Stimulated activated CD8-positive, alpha-beta memory T cell treated with anti-CD3 and anti-CD28 coated beads, Interleukin-12 subunit alpha, Interleukin-12 subunit beta, amount 100 ng/mL, for 24 hours (primary cell): ENCODE measurements around the gene GNMT.
"Not testable (repeated sequence)": the region's sequence is repeated elsewhere in the genome, so short reads cannot be mapped to it uniquely, and the experiment has no call there.

ENCODE experiments used
- DNase-seq: peaks from one replicate; pipeline ENCODE4 v3.0.0-alpha.2; 2020; ENCODE audit errors: extremely low read depth

The GNMT gene

GRCh38 chr6:42974919-42975505 lies 14.5 kb downstream of the GNMT start:
- DNase-seq = no peak

DNA sequence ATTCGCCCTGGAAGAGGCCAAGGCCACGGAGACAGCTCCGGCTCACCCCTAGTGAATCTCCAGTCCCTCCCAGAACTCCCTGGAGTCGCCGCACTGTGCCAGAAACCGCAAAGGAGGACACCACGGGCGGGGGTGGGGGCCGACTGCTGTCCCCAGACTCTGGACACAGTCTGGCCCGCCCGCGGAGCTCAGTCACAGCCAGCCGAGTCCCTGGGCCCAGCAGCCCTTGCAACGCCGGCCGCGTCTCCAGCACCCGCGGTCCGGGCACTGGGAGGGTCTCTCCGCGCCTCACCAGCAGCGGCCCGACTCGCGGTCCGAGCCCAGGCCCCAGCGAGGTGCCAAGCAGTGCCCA lies 17.9 kb downstream of the GNMT start:
- no peak for DNase-seq

- DNase-seq = peak; percentile 82
These were observed 18.4 kb downstream of the GNMT start, which contains the start of gene PEX6 for GRCh38 chr6:42978839-42979522. Gene PEX6, minus strand, starts transcription at chr6:42979181. Its CDS starts 31 bp downstream, at chr6:42979150.

GRCh38 chr6:42979523-42980177 lies 19.1 kb downstream of the GNMT start:
- DNase-seq = no peak

DNA sequence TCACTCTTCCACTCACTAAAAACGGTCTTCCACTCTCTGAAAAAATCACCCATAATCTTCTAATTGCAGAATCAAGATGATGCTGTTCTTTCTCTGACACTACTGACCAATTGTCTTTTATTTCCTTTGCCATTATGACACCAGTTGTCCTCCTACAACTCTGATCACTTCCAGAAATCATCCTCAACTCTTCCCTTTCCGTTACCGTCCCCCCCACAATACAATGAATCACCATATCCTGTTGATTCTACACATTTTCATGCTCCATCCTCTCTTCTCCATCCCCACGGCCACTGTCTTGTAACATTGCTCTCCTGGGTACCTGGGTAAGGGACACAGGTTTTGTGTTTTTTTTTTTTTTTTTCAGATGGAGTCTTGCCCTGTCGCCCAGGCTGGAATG lies 21.3 kb downstream of the GNMT start:
- DNase-seq = no peak

DNA sequence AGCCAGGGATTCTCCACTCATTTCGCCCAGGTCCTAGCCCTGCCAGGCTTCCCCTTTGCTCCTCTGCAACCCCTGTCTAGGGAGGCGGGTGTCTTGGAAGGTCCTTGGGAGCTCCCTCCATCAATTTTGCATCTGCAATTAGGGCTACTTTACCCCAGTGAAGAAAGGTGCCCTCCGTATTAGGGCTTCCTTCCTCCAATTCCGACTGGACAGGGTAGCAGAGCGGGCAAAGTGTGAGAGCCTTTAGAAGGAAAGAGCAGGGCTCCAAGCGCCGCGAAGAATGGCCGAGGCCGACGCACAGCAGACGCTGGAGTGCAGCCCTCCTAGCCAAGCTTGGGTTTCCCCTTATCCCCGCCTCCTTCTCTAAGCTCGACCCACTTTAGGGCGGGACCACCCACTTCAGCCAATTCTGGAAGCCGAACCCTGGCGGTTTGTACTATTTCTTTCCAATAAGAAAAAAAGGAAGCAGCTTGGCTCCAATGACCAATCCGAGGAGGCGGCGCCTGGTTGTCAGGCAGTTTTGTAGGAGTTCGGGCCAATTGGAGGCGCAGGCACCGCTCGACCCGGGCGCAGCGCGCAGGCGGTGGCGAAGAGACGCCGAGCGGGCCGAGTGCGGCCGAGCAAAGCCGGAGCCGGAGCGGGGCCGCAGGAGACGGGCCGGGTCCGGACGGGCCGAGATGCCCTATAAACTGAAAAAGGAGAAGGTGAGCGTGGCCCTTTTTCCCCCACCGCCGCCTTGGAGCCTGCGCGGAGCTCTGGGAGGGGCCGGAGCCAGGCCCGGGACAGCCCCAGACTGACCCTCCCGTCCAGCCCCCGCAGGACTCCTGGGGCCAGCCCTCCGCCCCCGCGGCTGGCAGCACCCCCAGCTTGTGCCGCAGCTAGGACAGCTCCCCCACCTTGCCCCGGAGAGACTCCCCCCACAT lies 23.7 kb downstream of the GNMT start, which contains the start of gene PPP2R5D:
Gene PPP2R5D (plus strand): TSS at position 570 of the 923 bp plus-strand sequence. CDS start 108 bp downstream, at position 678.
- DNase-seq = peak; percentile 89

DNA sequence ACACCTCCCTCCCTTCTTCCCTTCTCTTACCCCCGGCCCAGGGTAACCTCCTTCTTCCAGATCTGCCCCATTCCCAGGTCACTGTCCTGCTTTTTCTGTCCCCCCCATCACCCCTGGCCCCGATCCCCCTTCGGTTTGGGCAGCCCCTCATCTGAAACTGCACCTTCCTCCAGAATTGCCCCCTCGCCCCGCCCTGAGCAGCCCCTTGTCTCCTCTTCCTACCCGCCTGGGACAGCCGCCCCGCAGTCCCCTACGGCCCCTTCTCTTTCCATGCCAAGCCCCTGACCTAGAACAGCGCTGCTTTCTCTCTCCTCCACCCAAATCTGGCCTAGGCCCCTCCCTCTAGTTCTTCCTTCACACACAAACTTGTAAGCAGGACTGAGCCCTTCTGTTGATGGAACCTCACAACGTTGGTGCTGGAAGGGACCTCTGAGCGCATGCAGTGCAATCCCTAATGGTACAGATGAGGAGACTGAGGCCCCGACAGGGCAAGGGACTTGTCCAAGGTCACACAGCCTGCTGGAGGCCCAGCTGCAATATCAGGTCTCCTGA lies 24.4 kb downstream of the GNMT start:
- no peak for DNase-seq

DNA sequence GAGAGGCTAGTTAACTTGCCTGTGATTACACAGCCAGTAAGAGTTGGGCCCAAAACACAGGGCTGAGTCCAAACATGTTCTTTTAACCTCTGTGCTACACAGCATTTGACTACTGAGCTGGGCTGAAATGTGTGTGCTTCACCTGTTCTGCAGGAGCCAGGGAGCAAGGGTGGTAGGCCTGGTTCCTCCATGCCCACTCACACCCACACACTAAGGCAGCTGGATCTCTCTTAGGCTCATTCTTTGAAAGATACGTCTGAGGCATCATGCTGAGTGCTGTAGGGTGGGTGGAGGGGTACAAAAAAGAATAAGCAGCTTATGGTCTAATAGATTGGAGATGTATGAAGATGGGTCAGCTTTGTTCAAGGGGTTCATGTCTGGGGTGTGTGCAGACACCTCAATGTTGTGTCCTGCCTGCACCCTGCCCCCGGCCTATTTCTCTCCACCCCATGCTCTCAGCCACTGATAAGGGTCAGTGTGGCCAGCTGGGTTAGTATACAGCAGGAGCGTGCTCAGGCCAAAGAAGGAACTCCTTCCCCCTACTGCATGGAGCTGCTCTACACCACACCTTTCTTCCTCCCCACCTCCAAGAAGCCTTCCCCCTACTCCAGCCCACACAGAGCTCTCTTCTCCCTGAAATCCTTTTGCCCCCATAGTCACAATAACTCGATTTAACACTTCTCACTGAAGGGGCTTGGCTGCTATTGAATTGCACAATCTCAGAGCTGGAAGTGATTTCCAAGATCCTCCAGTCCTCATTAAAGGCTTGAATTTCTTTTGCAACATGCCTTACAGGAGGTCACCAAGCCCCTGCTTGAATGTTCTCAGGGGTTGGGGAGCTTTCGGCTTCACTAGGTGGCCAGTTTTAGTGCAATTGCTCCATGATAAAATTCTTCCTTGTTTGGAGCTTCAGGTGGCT lies 27.2 kb downstream of the GNMT start:
- DNase-seq = no peak

- DNase-seq = no peak
These were observed 28.0 kb downstream of the GNMT start for GRCh38 chr6:42988486-42989020.

DNA sequence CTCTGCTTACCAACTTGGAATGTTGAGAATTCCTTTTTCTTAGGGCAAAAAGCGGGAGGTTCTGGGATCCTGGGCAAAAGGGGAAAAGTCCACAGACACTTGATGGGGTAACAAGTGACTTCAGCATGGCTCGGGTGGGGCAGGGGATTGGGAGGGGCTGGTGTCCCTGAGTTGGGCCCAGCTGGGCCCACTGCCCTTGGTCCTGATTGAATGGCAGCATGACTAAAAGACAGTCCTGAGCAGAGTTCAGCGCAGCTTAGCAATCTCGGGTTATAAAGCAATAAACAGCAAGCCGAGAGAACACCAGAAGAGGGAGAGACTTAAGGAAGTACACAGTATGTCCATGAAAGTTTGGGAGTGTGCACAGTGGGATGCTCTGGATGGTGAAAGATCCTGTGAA lies 29.4 kb downstream of the GNMT start:
- no peak for DNase-seq

DNA sequence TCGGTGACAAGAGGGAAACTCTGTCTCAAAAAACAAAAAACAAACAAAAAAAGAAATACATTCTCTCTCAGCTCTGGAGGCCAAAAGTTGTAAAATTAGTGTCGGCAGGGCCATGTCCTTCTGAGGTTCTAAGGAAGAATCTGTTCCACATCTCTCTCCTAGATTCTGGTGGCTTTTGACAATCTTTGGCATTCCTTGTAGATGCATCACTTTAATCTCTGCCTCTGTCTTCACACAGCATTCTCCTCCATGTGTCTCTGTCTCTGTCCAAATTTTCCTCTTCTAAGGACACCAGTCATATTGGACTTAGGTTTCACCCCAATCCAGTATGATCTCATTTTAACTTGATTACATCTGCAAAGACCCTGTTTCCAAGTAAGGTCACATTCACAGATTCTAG lies 32.9 kb downstream of the GNMT start:
- no peak for DNase-seq

GRCh38 chr6:42996513-42996912 lies 36.0 kb downstream of the GNMT start:
- DNase-seq = no peak

DNA sequence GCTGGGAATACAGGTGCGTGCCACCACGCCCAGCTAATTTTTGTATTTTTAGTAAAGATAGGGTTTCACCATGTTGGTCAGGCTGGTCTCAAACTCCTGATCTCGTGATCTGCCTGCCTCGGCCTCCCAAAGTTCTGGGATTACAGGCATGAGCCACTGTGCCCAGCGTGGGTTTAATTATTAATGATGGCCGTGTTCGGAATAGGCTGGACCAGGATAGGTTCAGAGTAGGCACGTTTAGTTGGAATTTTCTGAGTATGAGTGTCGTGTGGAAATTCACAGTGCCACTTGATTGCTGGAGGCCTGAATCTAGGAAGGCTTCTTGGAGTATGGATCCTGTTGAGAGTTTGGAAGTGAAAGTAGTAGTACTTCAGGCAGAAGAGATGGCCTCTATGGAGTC lies 37.7 kb downstream of the GNMT start:
- not testable (repeated sequence) for DNase-seq

DNA sequence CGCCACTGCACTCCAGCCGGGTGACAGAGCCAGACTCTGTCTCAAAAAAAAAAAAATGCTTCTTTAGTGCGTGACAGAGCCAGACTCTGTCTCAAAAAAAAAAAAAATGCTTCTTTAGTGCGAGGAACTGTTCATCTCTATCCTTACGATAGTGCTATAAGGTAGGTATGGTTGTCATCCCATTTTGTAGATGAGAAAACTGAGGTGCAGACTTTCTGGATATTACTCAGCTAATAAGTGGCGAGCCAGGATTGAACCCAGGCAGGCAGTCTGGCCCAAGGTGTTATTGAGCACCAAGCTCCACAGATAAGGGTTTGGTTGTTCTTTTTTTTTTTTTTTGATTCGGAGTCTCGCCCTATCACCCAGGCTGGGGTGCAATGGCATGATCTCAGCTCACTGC lies 41.3 kb downstream of the GNMT start:
- DNase-seq = no peak

- no peak for DNase-seq
These were observed 45.3 kb downstream of the GNMT start for GRCh38 chr6:43005844-43006243.

DNA sequence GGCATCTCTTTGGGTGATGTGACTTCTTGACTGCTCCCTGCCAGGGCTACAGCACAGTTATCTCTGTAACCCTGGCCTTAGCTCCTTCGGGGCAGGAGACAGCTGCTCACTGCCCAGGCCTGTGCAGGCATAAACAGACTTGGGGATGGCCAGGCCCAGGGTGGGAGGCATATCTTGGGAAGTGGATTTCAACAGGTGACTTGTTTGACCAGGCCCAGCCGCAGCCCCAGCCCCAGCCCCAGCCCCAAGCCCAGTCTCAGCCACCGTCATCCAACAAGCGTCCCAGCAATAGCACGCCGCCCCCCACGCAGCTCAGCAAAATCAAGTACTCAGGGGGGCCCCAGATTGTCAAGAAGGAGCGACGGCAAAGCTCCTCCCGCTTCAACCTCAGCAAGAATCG lies 45.7 kb downstream of the GNMT start:
- DNase-seq = no peak

DNA sequence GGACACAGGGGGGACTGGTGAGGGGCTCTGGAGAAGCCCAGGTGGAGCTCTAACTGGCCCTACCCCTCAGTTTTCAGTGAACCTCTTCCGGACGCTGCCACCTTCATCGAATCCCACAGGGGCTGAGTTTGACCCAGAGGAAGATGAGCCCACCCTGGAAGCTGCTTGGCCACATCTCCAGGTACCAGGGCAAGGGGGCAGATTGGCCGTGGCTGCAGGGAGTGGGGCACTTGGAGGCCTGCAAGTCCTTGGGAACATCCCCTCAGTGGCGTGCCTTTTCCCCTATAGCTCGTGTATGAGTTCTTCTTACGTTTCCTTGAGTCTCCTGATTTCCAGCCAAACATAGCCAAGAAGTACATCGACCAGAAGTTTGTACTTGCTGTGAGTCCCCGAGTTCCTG lies 46.6 kb downstream of the GNMT start:
- no peak for DNase-seq

DNA sequence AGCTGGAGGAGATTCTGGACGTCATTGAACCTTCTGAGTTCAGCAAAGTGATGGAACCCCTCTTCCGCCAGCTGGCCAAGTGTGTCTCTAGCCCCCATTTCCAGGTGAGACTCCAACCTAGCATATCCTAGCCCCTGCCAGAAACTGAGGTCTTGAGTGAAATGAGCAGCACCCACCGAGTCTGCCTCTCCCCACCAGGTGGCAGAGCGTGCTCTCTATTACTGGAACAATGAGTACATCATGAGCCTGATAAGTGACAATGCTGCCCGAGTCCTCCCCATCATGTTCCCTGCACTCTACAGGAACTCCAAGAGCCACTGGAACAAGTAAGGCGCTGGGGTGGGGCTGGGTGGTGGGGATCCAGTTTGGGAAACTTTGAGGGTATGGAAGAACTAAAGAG lies 48.6 kb downstream of the GNMT start:
- no peak for DNase-seq

GRCh38 chr6:43011207-43011606 lies 50.7 kb downstream of the GNMT start:
- no peak for DNase-seq

GRCh38 chr6:43012364-43012763 lies 51.8 kb downstream of the GNMT start:
- no peak for DNase-seq
